Measurements from ENCODE around the gene NCF4.

The NCF4 gene

GRCh38 chr22:36874309-36874696, 13.5 kb downstream of the NCF4 start:
- Histone ChIP-seq H3K23ac (ENCODE audit: low read length) (no peak overlapping the region), H3K27me3 (ENCODE audit: insufficient read depth, low read length) (no peaks in the 10 kb centered on the region), H3K36me3 (ENCODE audit: control insufficient read depth in 1 of 2, insufficient read depth in 2 of 2, low read length in 2 of 2) (no peaks in the 10 kb centered on the region), H3K9ac (ENCODE audit: low read length) (no peak overlapping the region), H2BK12ac (ENCODE audit: low read length) (no peak overlapping the region), H3K27ac (ENCODE audit: low read depth, low read length) (peak overlapping the region; percentile 80), H3K18ac (ENCODE audit: low read length) (no peak overlapping the region), H2BK120ac (ENCODE audit: insufficient read depth, low read length, poor library complexity) (peak overlapping the region; percentile 90), H4K8ac (ENCODE audit: low read depth, low read length) (peak overlapping the region; percentile 43), H2AFZ (ENCODE audit: insufficient read depth, low read length, poor library complexity) (peak overlapping the region; percentile 15), H3K9me3 (ENCODE audit: insufficient read depth, low read depth, low read length) (no peaks in the 10 kb centered on the region), H3K14ac (ENCODE audit: low read length) (no peak overlapping the region), H3K79me2 (ENCODE audit: control insufficient read depth, insufficient read depth, low read length, poor library complexity) (no peaks in the 10 kb centered on the region), H3K79me1 (ENCODE audit: low read length) (peaks cover 23% of the 10 kb centered on the region), H2BK5ac (ENCODE audit: low read depth, low read length, poor library complexity) (peak overlapping the region; percentile 88), H3K4me1 (ENCODE audit: control insufficient read depth in 1 of 2, insufficient read depth in 2 of 2, low read length in 2 of 2) (peaks cover 12 to 24% of the 10 kb centered on the region in 2 experiments), H4K91ac (ENCODE audit: low read depth, low read length) (peak overlapping the region; percentile 92), H3K4me3 (ENCODE audit: low read depth, low read length) (no peak overlapping the region), H4K12ac (ENCODE audit: low read depth, low read length) (no peak overlapping the region), H3K4ac (ENCODE audit: low read depth, low read length) (no peak overlapping the region), H3K4me2 (ENCODE audit: low read length) (peak overlapping the region; percentile 11), H2AK5ac (ENCODE audit: low read length) (no peak overlapping the region)
- DNase-seq, result peak; percentile 68 to 91
- no CpG with 5 or more reads among the region's 2 CpGs for WGBS (ENCODE audit: extremely low coverage, insufficient coverage, insufficient read length)

- Histone ChIP-seq H3K14ac (ENCODE audit: low read length) (peak overlapping the region; percentile 32), H3K79me2 (ENCODE audit: control insufficient read depth, insufficient read depth, low read length, poor library complexity) (no peaks in the 10 kb centered on the region), H2AK5ac (ENCODE audit: low read length) (peak overlapping the region; percentile 22), H4K91ac (ENCODE audit: low read depth, low read length) (peak overlapping the region; percentile 81), H3K27ac (ENCODE audit: low read depth, low read length) (peak overlapping the region; percentile 70), H3K79me1 (ENCODE audit: low read length) (peaks cover 23% of the 10 kb centered on the region), H3K36me3 (ENCODE audit: control insufficient read depth in 1 of 2, insufficient read depth in 2 of 2, low read length in 2 of 2) (no peaks in the 10 kb centered on the region), H3K4me1 (ENCODE audit: control insufficient read depth in 1 of 2, insufficient read depth in 2 of 2, low read length in 2 of 2) (peaks cover 12 to 24% of the 10 kb centered on the region in 2 experiments), H3K18ac (ENCODE audit: low read length) (no peak overlapping the region), H2BK12ac (ENCODE audit: low read length) (no peak overlapping the region), H3K23ac (ENCODE audit: low read length) (no peak overlapping the region), H2BK5ac (ENCODE audit: low read depth, low read length, poor library complexity) (peak overlapping the region; percentile 75), H2AFZ (ENCODE audit: insufficient read depth, low read length, poor library complexity) (peak overlapping the region; percentile 17), H3K4me3 (ENCODE audit: low read depth, low read length) (no peak overlapping the region), H3K9ac (ENCODE audit: low read length) (no peak overlapping the region), H3K9me3 (ENCODE audit: insufficient read depth, low read depth, low read length) (no peaks in the 10 kb centered on the region), H3K27me3 (ENCODE audit: insufficient read depth, low read length) (no peaks in the 10 kb centered on the region), H2BK120ac (ENCODE audit: insufficient read depth, low read length, poor library complexity) (peak overlapping the region; percentile 52), H4K8ac (ENCODE audit: low read depth, low read length) (peak overlapping the region; percentile 43), H3K4ac (ENCODE audit: low read depth, low read length) (no peak overlapping the region), H3K4me2 (ENCODE audit: low read length) (no peak overlapping the region), H4K12ac (ENCODE audit: low read depth, low read length) (no peak overlapping the region)
- peak; percentile 58 to 59 for DNase-seq
- WGBS (ENCODE audit: extremely low coverage, insufficient coverage, insufficient read length), result no CpG with 5 or more reads among the region's 9 CpGs
These were observed 13.9 kb downstream of the NCF4 start for GRCh38 chr22:36874736-36875135.

- no peak overlapping the region for H3K9ac ChIP-seq (ENCODE audit: low read length)
- H3K4me1 ChIP-seq (ENCODE audit: control insufficient read depth in 1 of 2, insufficient read depth in 2 of 2, low read length in 2 of 2), result peaks cover 12 to 24% of the 10 kb centered on the region in 2 experiments
- no peak for DNase-seq
- H3K4me2 ChIP-seq (ENCODE audit: low read length), result no peak overlapping the region
- no peaks in the 10 kb centered on the region for H3K36me3 ChIP-seq (ENCODE audit: control insufficient read depth in 1 of 2, insufficient read depth in 2 of 2, low read length in 2 of 2)
- no peak overlapping the region for H3K4ac ChIP-seq (ENCODE audit: low read depth, low read length)
- H4K8ac ChIP-seq (ENCODE audit: low read depth, low read length), result no peak overlapping the region
- no peaks in the 10 kb centered on the region for H3K27me3 ChIP-seq (ENCODE audit: insufficient read depth, low read length)
- H3K9me3 ChIP-seq (ENCODE audit: insufficient read depth, low read depth, low read length), result no peaks in the 10 kb centered on the region
- H3K79me2 ChIP-seq (ENCODE audit: control insufficient read depth, insufficient read depth, low read length, poor library complexity), result no peaks in the 10 kb centered on the region
- no peak overlapping the region for H3K4me3 ChIP-seq (ENCODE audit: low read depth, low read length)
- peaks cover 23% of the 10 kb centered on the region for H3K79me1 ChIP-seq (ENCODE audit: low read length)
- H3K18ac ChIP-seq (ENCODE audit: low read length), result no peak overlapping the region
- peak overlapping the region; percentile 29 for H4K91ac ChIP-seq (ENCODE audit: low read depth, low read length)
- WGBS (ENCODE audit: extremely low coverage, insufficient coverage, insufficient read length), result no CpG with 5 or more reads among the region's 6 CpGs
- no peak overlapping the region for H2BK120ac ChIP-seq (ENCODE audit: insufficient read depth, low read length, poor library complexity)
- H3K27ac ChIP-seq (ENCODE audit: low read depth, low read length), result no peak overlapping the region
- no peak overlapping the region for H4K12ac ChIP-seq (ENCODE audit: low read depth, low read length)
- H3K23ac ChIP-seq (ENCODE audit: low read length), result no peak overlapping the region
- peak overlapping the region; percentile 75 for H2BK12ac ChIP-seq (ENCODE audit: low read length)
- no peak overlapping the region for H2BK5ac ChIP-seq (ENCODE audit: low read depth, low read length, poor library complexity)
- H2AK5ac ChIP-seq (ENCODE audit: low read length), result peak overlapping the region; percentile 81
- H2AFZ ChIP-seq (ENCODE audit: insufficient read depth, low read length, poor library complexity), result no peak overlapping the region
- no peak overlapping the region for H3K14ac ChIP-seq (ENCODE audit: low read length)
These were observed 14.9 kb downstream of the NCF4 start for GRCh38 chr22:36875741-36876140.

- H3K18ac ChIP-seq (ENCODE audit: low read length), result no peak overlapping the region
- no peak overlapping the region for H3K14ac ChIP-seq (ENCODE audit: low read length)
- H4K8ac ChIP-seq (ENCODE audit: low read depth, low read length), result no peak overlapping the region
- no peak overlapping the region for H2BK5ac ChIP-seq (ENCODE audit: low read depth, low read length, poor library complexity)
- H2BK120ac ChIP-seq (ENCODE audit: insufficient read depth, low read length, poor library complexity), result no peak overlapping the region
- H3K4ac ChIP-seq (ENCODE audit: low read depth, low read length), result no peak overlapping the region
- no peak overlapping the region for H3K4me2 ChIP-seq (ENCODE audit: low read length)
- H3K23ac ChIP-seq (ENCODE audit: low read length), result no peak overlapping the region
- H2BK12ac ChIP-seq (ENCODE audit: low read length), result no peak overlapping the region
- H3K27me3 ChIP-seq (ENCODE audit: insufficient read depth, low read length), result no peaks in the 10 kb centered on the region
- H4K91ac ChIP-seq (ENCODE audit: low read depth, low read length), result no peak overlapping the region
- no peak overlapping the region for H3K27ac ChIP-seq (ENCODE audit: low read depth, low read length)
- no peak overlapping the region for H2AFZ ChIP-seq (ENCODE audit: insufficient read depth, low read length, poor library complexity)
- no peak for DNase-seq
- H3K36me3 ChIP-seq (ENCODE audit: control insufficient read depth in 1 of 2, insufficient read depth in 2 of 2, low read length in 2 of 2), result no peaks in the 10 kb centered on the region
- no peaks in the 10 kb centered on the region for H3K9me3 ChIP-seq (ENCODE audit: insufficient read depth, low read depth, low read length)
- no CpG with 5 or more reads among the region's 7 CpGs for WGBS (ENCODE audit: extremely low coverage, insufficient coverage, insufficient read length)
- H3K9ac ChIP-seq (ENCODE audit: low read length), result no peak overlapping the region
- peaks cover 0 to 2% of the 10 kb centered on the region in 2 experiments for H3K4me1 ChIP-seq (ENCODE audit: control insufficient read depth in 1 of 2, insufficient read depth in 2 of 2, low read length in 2 of 2)
- H4K12ac ChIP-seq (ENCODE audit: low read depth, low read length), result no peak overlapping the region
- H2AK5ac ChIP-seq (ENCODE audit: low read length), result no peak overlapping the region
- peaks cover 2% of the 10 kb centered on the region for H3K79me1 ChIP-seq (ENCODE audit: low read length)
- no peak overlapping the region for H3K4me3 ChIP-seq (ENCODE audit: low read depth, low read length)
- no peaks in the 10 kb centered on the region for H3K79me2 ChIP-seq (ENCODE audit: control insufficient read depth, insufficient read depth, low read length, poor library complexity)
These were observed 19.0 kb downstream of the NCF4 start for GRCh38 chr22:36879775-36880174.
